Right lobe of liver (tissue), 6 donors: ENCODE data around the gene DUSP22. TPM values are rescaled to one million over a fixed set of nuclear protein-coding genes. Genes with fewer than 3 reads are reported as not detected.

Experiments used
- ATAC-seq, 4 donors: fragments of 200-7000 bp; cut with Tn5 transposase; one replicate each; pipeline ENCODE4 v1.9.1; 2020; ENCODE audit warnings: mild to moderate bottlenecking in 4 of 4, moderate library complexity in 4 of 4
- DNase-seq, 3 donors: peaks; one replicate each; pipeline ENCODE4 v3.0.0-alpha.2; 2020
- H3K27ac ChIP-seq, 3 donors: fragments of 200-600 bp; one replicate each; pipeline ENCODE4 v1.8.0; 2022
- H3K27me3 ChIP-seq, 2 donors: fragments of 200-600 bp; one replicate each; pipeline ENCODE4 v1.8.0; 2022
- H3K36me3 ChIP-seq, 4 donors: fragments of 200-600 bp; sonication (generic) in 1 of 4; one replicate each; pipeline versions ENCODE4 v1.5.1 to v1.8.0; 2017 to 2022; ENCODE audit warnings: control low read depth in 1 of 4
- H3K4me1 ChIP-seq, 4 donors: fragments of 200-600 bp; sonication (generic) in 1 of 4; one replicate each; pipeline versions ENCODE4 v1.5.1 to v1.8.0; 2017 to 2022; ENCODE audit warnings: control low read depth in 1 of 4
- H3K4me3 ChIP-seq, 3 donors: fragments of 200-600 bp; one replicate each; pipeline ENCODE4 v1.8.0; 2022
- H3K9me3 ChIP-seq, 4 donors: fragments of 200-600 bp; sonication (generic) in 1 of 4; one replicate each; pipeline versions ENCODE4 v1.5.1 to v1.8.0; 2017 to 2022; ENCODE audit warnings: control low read depth in 1 of 4
- POLR2A ChIP-seq: fragments of 450-650 bp; IDR thresholded peaks from one replicate; pipeline ENCODE4 v1.6.1; 2017; ENCODE audit warnings: antibody characterized with exemption, mild to moderate bottlenecking
- WGBS: methylation state at CpG from one replicate; pipeline ENCODE4 v1.1.6; 2018; ENCODE audit warnings: low coverage, low lambda C conversion rate; ENCODE audit not compliant: insufficient coverage; ENCODE audit errors: missing lambda C conversion rate; 5-methylcytosine and 5-hydroxymethylcytosine counted together
- intact Hi-C, 2 donors: fragments of 100-400 bp; cut with DNase I; formaldehyde crosslinking; loops; one replicate each; pipeline versions ENCODE4 v1.11.2 to v1.14.1; 2022
- total RNA-seq, 6 experiments: library from RNA; depleted of rRNA in 2 of 6; stranded (reverse); fragments of >200 nt in 2 of 6; fragmentation: NEBNext Ultra II Directional in 3 of 6; extraction: Animal tissue kit (Norgen Biotek cat#: 25700) in 3 of 6; gene quantifications; one replicate each; pipeline versions ENCODE4 v1.1.0 to v1.2.4, GENCODE V29; 2016 to 2023
- TF ChIP-seq, protein P1 (sequence below), 4 donors: fragments of 200-600 bp in 3 of 4; fragments of 450-650 bp in 1 of 4; IDR thresholded peaks; one replicate each; pipeline versions ENCODE4 v1.5.1 to v1.8.0; 2016 to 2022; ENCODE audit warnings: antibody characterized with exemption in 4 of 4, mild to moderate bottlenecking in 2 of 4
- donor health status: DM: no; HTN: yes; CAD: no.
- donor health status: DM: no; HTN: no; CAD: no.
- donor health status: DM: no; HTN: no; CAD: no.
- donor health status: DM: no; HTN: yes; CAD: no.
- donor health status: DM: no; HTN: yes; CAD: no.

Gene DUSP22
- total RNA-seq, 6 experiments from 2014 or later, result 20.6 to 24.8 (median 21.3) TPM

DNA sequence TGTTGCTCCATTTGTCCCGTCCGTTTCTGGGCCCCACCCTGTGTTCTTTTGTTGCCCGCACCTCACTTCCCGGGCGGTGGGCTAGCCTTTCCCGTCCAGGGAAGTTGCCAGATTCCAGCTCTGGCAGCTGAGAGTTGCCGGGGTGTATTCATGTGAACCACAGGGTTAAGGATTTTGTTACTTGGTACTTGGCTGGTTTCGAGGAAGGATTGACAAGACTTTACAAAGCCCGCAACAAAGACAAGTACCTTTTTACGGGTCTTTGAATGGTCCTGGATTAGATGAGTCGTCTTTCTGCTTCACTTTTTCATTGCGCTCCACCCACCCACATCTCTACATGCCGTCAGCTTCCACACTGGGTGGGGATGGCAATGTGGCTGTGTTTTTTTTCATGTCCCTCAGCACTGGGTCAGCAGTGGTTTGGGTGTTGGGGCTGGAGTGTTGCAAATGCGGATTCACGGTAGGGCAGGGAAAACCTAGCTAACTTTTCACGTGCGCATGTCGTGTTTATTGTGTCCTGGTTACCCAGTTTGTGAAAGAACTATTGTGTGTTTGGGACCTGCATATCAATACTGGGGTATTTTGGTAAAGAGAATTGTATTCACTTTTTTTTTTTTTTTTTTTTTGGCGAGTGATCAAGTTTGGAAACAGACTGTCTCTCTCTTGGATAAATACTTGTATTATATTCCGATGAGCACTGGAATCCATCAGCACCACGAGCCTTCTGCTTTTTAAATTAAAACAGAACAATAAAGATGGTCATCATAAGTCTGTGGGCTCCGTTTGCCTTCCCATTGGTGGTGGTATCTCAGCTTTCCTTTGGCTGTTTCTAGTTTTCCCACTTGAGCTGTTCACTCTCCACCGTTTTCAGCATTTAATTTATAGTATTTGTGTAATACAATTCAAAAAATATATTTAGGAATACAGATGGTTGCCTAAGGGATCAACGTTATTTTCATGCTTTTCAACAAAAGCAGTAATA lies 1.2 kb downstream of the DUSP22 start:
- 20% methylated on average over 24 of the region's 24 CpGs for WGBS
- TF ChIP-seq, protein P1, sequence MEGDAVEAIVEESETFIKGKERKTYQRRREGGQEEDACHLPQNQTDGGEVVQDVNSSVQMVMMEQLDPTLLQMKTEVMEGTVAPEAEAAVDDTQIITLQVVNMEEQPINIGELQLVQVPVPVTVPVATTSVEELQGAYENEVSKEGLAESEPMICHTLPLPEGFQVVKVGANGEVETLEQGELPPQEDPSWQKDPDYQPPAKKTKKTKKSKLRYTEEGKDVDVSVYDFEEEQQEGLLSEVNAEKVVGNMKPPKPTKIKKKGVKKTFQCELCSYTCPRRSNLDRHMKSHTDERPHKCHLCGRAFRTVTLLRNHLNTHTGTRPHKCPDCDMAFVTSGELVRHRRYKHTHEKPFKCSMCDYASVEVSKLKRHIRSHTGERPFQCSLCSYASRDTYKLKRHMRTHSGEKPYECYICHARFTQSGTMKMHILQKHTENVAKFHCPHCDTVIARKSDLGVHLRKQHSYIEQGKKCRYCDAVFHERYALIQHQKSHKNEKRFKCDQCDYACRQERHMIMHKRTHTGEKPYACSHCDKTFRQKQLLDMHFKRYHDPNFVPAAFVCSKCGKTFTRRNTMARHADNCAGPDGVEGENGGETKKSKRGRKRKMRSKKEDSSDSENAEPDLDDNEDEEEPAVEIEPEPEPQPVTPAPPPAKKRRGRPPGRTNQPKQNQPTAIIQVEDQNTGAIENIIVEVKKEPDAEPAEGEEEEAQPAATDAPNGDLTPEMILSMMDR (IDR thresholded peaks at IDR 0.05), result no peak
- TF ChIP-seq POLR2A, result no peak
- Histone ChIP-seq H3K27ac (peak overlapping the region; percentile 95 to 99 (median 96)), H3K4me3 (peak overlapping the region; percentile 57 to 78 (median 71)), H3K9me3 (no peaks in the 10 kb centered on the region), H3K27me3 (no peaks in the 10 kb centered on the region), H3K36me3 (no peaks in the 10 kb centered on the region), H3K4me1 (peaks cover 0 to 18% (median 2%) of the 10 kb centered on the region in 4 donors)
- ATAC-seq, result peak; percentile 2 to 9 (median 4)
- peak in 1 of 3 donors; percentile 67 for DNase-seq
- intact Hi-C loops, result no loop called here

DNA sequence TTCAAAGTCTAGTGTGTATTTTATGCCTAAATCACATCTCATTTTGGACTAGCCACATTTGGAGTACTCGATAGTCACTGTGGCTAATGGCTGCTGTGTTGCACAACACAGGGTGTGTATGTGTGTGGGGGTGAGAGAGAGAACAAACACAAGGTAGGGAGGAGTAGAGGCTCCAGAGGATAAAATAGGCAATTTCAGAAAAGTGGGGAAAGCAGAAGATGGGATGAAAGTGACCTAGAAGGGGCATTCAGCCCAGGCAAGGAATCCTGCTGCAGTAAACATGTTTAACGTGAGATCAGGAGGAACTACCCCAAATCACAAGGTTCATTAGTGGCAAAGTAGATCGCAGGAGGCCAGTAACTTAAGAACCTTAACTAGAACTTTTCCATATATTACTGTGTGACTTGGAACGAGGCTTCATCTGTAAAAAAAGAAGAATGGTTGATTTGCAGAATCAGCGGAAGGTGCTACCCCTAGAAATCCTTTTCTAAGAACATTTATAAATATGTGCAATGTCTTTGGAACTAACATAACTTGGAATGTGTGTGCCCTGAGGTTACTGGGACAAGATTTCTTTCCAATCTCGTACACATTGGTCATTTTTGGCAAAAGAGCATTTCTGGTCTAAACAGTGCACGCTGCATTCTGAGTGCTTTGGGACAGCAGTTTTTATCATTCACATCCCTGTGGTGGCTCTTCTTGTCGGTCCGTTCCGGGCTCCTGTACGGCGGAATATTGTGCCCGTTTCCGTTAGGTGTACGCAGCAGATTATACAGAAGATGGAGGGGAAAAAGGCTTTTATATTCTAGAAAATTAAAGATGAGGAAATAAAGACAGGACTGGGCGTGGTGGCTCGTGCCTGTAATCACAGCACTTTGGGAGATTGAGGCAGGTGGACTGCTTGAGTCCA lies 2.6 kb downstream of the DUSP22 start:
- DNase-seq (no peak), ATAC-seq (no peak)
- WGBS, result 64% methylated on average over 17 of the region's 17 CpGs
- intact Hi-C loops, result no loop called here
- Histone ChIP-seq H3K9me3 (no peaks in the 10 kb centered on the region), H3K27ac (no peak overlapping the region), H3K36me3 (no peaks in the 10 kb centered on the region), H3K4me3 (no peak overlapping the region), H3K27me3 (no peaks in the 10 kb centered on the region), H3K4me1 (peaks cover 0 to 18% (median 2%) of the 10 kb centered on the region in 4 donors)
- TF ChIP-seq POLR2A, result no peak
- TF ChIP-seq, protein P1 (IDR thresholded peaks at IDR 0.05), result no peak

DNA sequence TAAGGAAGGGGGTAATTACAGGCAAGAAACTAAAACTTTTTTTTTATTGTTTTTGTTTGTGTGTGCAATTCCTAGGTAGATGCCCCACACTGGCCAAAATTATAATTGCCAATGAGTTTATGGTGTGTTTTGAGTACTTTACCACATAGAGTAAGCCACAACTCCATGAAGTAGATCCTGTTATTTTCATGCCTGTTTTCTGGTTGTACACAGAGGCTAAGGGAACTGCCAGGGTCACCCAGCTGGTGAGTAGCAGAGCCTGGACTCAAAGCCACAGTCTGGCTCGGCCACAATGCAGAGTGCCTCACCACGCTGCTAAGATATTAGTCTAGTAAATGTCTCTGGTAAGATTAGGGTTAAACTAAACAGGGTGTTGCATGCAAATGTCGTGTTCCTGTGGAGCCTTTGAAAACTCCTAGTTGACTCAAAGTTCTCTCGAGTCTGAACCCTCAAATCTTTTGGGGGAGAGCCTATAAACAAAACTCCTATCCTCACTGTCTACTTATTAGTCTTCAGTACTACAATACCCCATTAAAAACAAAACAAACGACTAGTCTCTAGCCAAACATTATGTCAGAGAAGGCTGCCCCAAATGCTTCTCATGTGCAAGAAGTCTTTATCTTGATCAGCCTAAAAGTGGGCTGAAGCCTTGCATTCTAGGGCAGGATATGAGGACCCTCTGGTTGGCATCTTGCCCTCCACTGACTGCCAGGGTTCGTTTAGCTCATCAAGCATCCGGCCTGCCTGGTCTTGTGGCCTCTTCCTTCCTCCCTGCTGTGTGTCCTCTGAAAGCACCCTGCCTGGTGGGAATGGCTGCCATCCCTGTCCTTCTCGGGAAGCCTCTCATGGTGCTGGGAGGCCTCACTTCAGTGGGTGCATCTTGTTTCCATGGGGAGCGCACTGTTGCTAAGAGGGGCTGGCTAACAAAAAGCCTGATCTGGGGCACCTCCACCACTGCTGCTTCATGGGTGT lies 4.2 kb downstream of the DUSP22 start:
- Histone ChIP-seq H3K36me3 (no peaks in the 10 kb centered on the region), H3K4me1 (peaks cover 0 to 11% (median 0%) of the 10 kb centered on the region in 4 donors), H3K4me3 (no peak overlapping the region), H3K27me3 (no peaks in the 10 kb centered on the region), H3K27ac (peak overlapping the region in 1 of 3 donors; percentile 11), H3K9me3 (no peaks in the 10 kb centered on the region)
- WGBS, result 34% methylated on average over 9 of the region's 9 CpGs
- intact Hi-C loops, result no loop called here
- DNase-seq, result no peak
- TF ChIP-seq POLR2A, result no peak
- TF ChIP-seq, protein P1 (IDR thresholded peaks at IDR 0.05), result no peak
- no peak for ATAC-seq
